ENCODE data around the gene RHBDL3.
"Not testable (repeated sequence)": the region's sequence is repeated elsewhere in the genome, so short reads cannot be mapped to it uniquely, and the experiment has no call there.

Gene RHBDL3

DNA sequence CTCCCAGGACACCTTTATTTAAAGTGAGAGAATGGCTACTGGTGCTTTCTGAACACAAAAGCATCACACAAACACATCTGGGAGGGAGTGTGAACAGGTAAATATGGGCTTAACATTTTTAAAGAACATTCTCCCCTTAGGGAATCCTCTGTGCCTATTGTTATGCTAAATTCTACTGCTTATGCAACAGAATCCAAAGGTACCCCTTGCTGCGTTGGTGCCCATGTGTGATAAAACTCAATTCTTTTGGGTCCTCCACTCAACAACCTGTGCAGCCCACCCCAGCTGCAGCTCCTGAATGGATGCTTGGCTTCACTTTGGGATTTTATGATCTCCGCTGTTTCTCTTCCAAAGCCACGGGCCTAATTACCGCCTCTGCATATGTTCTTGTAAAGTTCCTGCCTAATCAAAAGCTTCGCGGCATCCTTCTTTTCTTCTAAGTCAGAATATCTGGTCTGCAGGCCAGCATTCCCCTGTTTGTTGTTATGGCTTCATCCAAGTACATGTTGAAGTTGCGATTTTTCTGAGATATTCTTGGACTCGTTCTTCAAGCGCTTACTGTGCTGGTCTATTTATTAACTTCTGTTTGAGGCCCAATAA lies 23.9 kb downstream of the RHBDL3 start:
- DNase-seq (ENCODE audit: low read depth): no peak

DNA sequence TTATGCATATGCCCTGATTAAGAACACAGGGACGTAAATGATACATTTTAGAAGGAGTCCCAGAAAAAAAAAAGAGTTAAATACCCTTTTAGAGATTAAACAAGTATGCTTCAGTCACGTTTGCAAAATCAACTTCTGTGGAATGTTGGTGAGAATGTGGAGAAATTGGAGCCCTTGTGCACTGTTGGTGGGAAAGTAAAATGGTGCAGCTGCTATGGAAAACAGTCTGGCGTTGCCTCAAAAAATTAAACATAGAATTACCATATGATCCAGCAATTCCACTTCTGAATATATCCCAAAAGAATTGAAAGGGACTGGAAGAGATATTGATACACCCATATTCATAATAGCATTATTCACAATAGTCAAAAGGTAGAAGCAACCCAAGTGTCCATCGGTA lies 26.5 kb downstream of the RHBDL3 start:
- DNase-seq (ENCODE audit: low read depth): no peak

DNA sequence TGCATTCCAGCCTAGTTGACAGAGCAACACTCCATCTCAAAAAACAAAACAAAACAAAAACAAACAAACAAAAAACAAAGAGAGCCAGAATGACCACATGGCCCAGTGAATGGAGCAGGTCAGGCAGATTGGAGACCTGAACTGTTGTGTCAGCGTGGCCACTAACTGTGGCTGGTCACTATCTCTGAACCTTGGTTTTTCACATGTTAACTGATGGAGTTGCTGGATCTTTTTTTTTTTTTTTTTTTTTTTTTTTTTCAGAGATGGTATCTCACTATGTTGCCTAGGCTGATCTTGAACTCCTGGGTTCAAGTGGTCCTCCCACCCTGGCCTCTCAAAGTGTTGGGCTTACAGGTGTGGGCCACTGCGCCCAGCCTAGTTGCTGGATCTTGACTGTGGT lies 31.8 kb downstream of the RHBDL3 start:
- DNase-seq (ENCODE audit: low read depth): no peak

DNA sequence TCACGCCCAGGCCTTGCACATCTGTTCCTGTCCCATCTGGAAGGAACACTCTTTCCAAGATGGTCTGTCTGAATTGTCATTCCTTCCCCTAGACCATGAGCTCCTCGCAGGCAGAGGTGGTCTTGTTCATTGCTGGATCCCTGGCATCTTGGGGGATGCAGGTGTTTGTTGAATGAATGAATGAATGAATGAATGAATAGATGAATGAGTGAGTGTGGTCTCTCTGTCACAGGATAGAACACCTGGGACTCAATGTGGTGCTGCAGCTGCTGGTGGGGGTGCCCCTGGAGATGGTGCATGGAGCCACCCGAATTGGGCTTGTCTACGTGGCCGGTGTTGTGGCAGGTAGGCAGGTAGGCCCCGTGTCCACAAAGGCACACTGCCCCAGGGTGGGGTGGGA lies 32.2 kb downstream of the RHBDL3 start:
- DNase-seq (ENCODE audit: low read depth): no peak

- DNase-seq (ENCODE audit: low read depth): no peak
Measured at GRCh38 chr17:32298298-32298697, 32.7 kb downstream of the RHBDL3 start.

GRCh38 chr17:32298721-32299579 lies 33.3 kb downstream of the RHBDL3 start:
- DNase-seq (ENCODE audit: low read depth): no peak

DNA sequence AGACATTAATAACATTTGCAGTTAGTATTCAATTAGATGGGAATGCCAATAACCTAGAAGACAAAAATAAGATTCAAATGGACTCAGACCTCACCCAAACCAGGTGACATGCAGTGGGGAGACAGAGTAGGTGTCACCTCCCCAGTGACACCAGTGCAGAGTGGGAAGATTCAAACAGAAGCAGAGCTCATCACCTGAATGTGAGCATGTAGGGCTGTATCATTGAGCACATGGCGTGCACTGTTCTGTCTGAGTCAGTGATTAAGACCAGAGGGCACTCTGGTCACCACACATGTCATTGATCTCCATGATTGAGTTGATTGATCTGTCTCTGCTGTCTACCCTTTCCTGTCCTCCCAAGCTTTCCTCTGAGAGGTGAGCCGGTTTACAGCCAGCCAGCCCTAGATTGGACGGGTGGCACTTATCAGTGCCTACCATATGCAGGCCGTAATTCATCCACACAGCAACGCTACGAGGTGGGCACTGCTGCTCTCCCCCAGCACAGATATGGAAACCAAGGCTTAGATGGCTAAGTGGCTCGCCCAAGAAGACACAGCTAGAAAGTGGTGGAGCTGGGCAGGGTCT lies 34.0 kb downstream of the RHBDL3 start:
- no peak for DNase-seq (ENCODE audit: low read depth)

DNA sequence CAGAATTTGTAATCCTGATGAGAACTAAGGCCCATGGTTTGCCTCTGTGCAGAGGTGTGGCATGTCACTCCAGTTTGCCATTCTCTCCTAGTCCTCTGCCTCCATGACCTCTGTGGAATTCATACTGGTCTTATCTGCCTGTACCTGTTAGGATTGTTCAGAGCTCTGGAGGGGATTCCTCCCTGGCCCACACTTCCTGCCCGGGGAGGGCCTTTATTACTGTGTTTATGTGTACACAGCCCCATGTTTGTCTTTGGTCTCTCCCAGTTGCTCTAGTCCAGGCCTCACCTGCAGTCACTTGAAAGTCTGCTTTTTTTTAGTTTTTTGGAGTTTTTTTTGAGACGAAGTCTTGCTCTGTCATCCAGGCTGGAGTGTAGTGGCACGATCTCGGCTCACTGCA lies 36.4 kb downstream of the RHBDL3 start:
- no peak for DNase-seq (ENCODE audit: low read depth)

DNA sequence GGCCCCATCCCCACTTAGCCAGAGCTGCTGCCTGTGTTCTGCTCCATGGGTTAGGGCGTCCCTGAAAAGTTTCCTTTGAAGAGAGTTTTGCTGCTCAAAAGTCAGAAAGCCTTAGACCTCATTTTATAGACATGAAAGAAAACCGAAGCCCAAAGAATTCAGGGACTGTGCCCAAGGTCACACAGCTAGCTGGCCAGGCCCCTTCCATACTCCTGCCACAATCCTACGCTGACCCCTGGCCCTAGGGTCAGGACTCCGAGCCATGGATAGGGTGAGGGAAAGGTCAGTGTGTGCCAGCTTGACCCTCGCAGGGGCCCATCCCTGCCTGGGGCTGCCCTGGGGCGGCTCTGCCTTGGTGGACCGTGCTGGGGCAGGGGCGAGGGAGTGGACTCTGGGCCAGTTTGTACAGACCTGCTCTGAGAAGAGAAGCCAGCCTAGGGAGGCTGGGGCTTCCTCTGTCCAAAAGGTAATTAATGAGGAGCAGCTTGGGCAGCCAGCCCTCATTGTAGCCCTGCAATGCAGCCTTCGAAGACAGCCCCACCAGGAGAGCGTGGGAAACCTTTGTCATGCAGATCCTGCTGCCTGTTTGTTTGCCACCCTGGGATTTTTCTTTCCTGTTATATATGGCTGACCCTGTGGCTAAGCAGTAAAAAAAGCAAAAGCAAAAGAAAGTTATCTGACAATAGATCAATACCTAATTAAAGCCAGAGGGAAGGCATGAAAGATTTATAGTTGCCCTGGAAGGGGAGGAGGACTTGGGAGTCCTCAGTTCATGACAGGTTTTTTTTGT lies 37.4 kb downstream of the RHBDL3 start:
- no peak for DNase-seq (ENCODE audit: low read depth)

GRCh38 chr17:32303781-32304288 lies 38.2 kb downstream of the RHBDL3 start:
- no peak for DNase-seq (ENCODE audit: low read depth)

GRCh38 chr17:32305049-32305448 lies 39.4 kb downstream of the RHBDL3 start:
- no peak for DNase-seq (ENCODE audit: low read depth)

DNA sequence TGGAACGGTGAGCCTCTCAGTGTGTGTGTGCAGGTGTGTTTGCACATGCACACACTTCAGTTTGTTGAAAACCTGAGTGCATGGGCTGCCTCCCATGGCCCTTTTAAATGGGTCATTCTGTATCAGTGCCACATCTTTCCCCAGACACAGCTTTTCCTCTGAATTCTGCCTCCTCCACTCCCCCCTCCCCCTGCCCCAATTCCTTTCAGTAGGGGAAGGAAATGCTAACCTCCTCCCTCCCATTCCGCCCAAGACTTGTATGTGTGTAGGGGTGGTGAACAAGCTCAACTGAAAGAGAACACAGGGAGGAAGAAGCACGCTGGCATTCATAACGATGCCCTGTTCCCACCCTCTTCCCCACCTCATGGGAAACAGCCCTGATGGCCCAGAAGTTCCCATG lies 42.0 kb downstream of the RHBDL3 start:
- no peak for DNase-seq (ENCODE audit: low read depth)

- DNase-seq (ENCODE audit: low read depth): no peak
Measured at GRCh38 chr17:32311028-32311536, 45.5 kb downstream of the RHBDL3 start.

- no peak for DNase-seq (ENCODE audit: low read depth)
Measured at GRCh38 chr17:32314636-32315035, 49.0 kb downstream of the RHBDL3 start.

GRCh38 chr17:32315171-32315570 lies 49.5 kb downstream of the RHBDL3 start:
- no peak for DNase-seq (ENCODE audit: low read depth)

DNA sequence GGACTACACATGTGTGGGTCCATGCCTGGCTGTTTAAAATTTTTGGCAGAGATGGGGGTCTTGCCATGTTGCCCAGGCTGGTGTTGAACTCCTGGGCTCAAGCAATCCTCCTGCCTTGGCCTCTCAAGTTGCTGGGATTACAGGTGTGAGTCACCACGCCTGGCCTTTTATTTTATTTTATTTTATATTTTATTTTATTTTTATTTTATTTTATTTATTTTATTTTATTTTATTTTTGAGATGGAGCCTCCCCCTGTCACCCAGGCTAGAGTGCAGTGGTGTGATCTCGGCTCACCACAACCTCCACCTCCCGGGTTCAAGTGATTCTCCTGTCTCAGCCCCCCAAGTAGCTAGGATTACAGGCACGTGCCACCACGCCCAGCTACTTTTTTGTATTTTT lies 51.0 kb downstream of the RHBDL3 start:
- not testable (repeated sequence) for DNase-seq (ENCODE audit: low read depth)

- no peak for DNase-seq (ENCODE audit: low read depth)
Measured at GRCh38 chr17:32317353-32317752, 51.7 kb downstream of the RHBDL3 start.

GRCh38 chr17:32318071-32318470 lies 52.4 kb downstream of the RHBDL3 start:
- no peak for DNase-seq (ENCODE audit: low read depth)

- DNase-seq (ENCODE audit: low read depth): peak; percentile 52
Measured at GRCh38 chr17:32319548-32319905, 53.9 kb downstream of the RHBDL3 start.

GRCh38 chr17:32320080-32320479 lies 54.4 kb downstream of the RHBDL3 start:
- DNase-seq (ENCODE audit: low read depth): not testable (repeated sequence)

- DNase-seq (ENCODE audit: low read depth): no peak
Measured at GRCh38 chr17:32320847-32321246, 55.2 kb downstream of the RHBDL3 start.

DNA sequence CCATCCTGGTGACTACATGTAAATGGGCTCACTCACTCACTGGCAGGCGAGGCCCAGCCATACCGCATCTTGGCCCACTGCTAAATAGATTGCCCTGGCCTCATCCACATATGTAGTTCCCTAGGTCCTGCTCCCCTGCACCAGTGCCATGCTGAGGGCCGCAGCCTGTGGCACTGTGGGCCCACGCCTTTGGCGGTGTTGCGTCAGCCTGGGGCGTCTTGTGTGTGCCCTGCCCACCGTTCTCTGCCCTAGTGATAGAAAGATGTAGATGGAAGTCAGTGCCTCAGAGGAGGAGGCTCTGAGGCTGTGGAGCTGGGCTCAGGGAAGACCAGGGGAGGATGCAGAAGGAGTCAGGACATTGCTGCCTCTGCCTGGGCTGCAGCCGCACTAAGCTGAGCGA lies 57.4 kb downstream of the RHBDL3 start:
- no peak for DNase-seq (ENCODE audit: low read depth)
